SU-DHL-6 (cell line): ENCODE results near the gene ZNF775.

Source experiments
- H2AFZ ChIP-seq: fragments of 200-600 bp; sonication (generic); 2 replicates; pipeline ENCODE4 v1.6.1; 2014; ENCODE audit warnings: low read depth, mild to moderate bottlenecking, moderate library complexity, mixed read lengths, antibody characterized with exemption, low read length; ENCODE audit not compliant: severe bottlenecking
- H3F3A ChIP-seq: fragments of 200-600 bp; shearing (Covaris generic); 2 replicates; pipeline ENCODE4 v1.6.0; 2016; ENCODE audit warnings: antibody characterized with exemption, mild to moderate bottlenecking; ENCODE audit not compliant: insufficient read depth
- H3K27ac ChIP-seq: fragments of 200-600 bp; sonication (generic); 2 replicates; pipeline ENCODE4 v1.5.1; 2016; ENCODE audit warnings: low read depth, mild to moderate bottlenecking, low read length, moderate library complexity, mixed read lengths
- H3K27me3 ChIP-seq: fragments of 200-600 bp; sonication (generic), shearing (Covaris generic); 2 replicates; pipeline ENCODE4 v1.6.0; 2014; ENCODE audit warnings: mild to moderate bottlenecking, low read length
- H3K36me3 ChIP-seq: fragments of 200-600 bp; sonication (generic); 2 replicates; pipeline ENCODE4 v1.6.1; 2014; ENCODE audit warnings: mild to moderate bottlenecking, low read length, mixed read lengths
- H3K4me2 ChIP-seq: fragments of 300-600, 200-600 bp; shearing (Covaris generic), sonication (generic); 2 replicates; pipeline ENCODE4 v1.6.0; 2014; ENCODE audit warnings: low read length, low read depth, mild to moderate bottlenecking; ENCODE audit not compliant: poor library complexity, severe bottlenecking
- H3K4me3 ChIP-seq: fragments of 200-600 bp; sonication (generic); 2 replicates; pipeline ENCODE4 v1.5.1; 2014; ENCODE audit warnings: antibody characterized with exemption, low read length, mild to moderate bottlenecking, mixed read lengths; ENCODE audit not compliant: insufficient read depth, poor library complexity, severe bottlenecking
- H3K79me2 ChIP-seq: fragments of 200-600 bp; sonication (generic); 2 replicates; pipeline ENCODE4 v1.6.1; 2014; ENCODE audit warnings: mild to moderate bottlenecking, low read length, moderate library complexity; ENCODE audit not compliant: insufficient read depth
- H3K9ac ChIP-seq: fragments of 200-600 bp; sonication (generic); 2 replicates; pipeline ENCODE4 v1.7.0; 2014; ENCODE audit warnings: mild to moderate bottlenecking, low read length
- H3K9me2 ChIP-seq: fragments of 200-600 bp; sonication (generic); replicated peaks from 2 replicates; pipeline ENCODE4 v1.6.1; 2014; ENCODE audit warnings: low read length; ENCODE audit not compliant: insufficient read depth
- H3K9me3 ChIP-seq: fragments of 200-600 bp; sonication (generic); 2 replicates; pipeline ENCODE4 v1.6.1; 2014; ENCODE audit warnings: low read length, mixed read lengths; ENCODE audit not compliant: insufficient read depth
- H4K20me1 ChIP-seq: fragments of 200-600 bp; sonication (generic); 2 replicates; pipeline ENCODE4 v1.6.1; 2014; ENCODE audit warnings: low read depth, mild to moderate bottlenecking, antibody characterized with exemption, low read length, moderate library complexity, mixed read lengths
- EZH2phosphoT487 ChIP-seq: fragments of 200-600 bp; sonication (generic), shearing (Covaris generic); conservative IDR thresholded peaks from 2 replicates; pipeline ENCODE4 v1.6.1; 2018; ENCODE audit warnings: mild to moderate bottlenecking, antibody characterized with exemption, low read length, moderate library complexity, mixed read lengths
- TF ChIP-seq, protein P1 (sequence below): fragments of 200-600 bp; sonication (generic); IDR thresholded peaks from one replicate; pipeline ENCODE4 v1.5.1; 2017; ENCODE audit warnings: antibody characterized with exemption, mild to moderate bottlenecking, low read length, moderate library complexity; ENCODE audit not compliant: insufficient read depth, poor library complexity, severe bottlenecking

The ZNF775 gene

GRCh38 chr7:150370612-150371071 lies 8.5 kb upstream of the ZNF775 start:
- Histone ChIP-seq H3K9me2 (no peaks in the 10 kb centered on the region), H3K9me3 (no peaks in the 10 kb centered on the region), H4K20me1 (no peaks in the 10 kb centered on the region), H3K27me3 (no peaks in the 10 kb centered on the region), H3F3A (peaks cover 11% of the 10 kb centered on the region; the same call in 1 of the 2 replicates), H3K9ac (no peak overlapping the region), H2AFZ (no peak overlapping the region), H3K79me2 (no peaks in the 10 kb centered on the region), H3K4me3 (no peak overlapping the region), H3K36me3 (no peaks in the 10 kb centered on the region), H3K27ac (no peak overlapping the region), H3K4me2 (no peak overlapping the region)
- TF ChIP-seq, protein P1, sequence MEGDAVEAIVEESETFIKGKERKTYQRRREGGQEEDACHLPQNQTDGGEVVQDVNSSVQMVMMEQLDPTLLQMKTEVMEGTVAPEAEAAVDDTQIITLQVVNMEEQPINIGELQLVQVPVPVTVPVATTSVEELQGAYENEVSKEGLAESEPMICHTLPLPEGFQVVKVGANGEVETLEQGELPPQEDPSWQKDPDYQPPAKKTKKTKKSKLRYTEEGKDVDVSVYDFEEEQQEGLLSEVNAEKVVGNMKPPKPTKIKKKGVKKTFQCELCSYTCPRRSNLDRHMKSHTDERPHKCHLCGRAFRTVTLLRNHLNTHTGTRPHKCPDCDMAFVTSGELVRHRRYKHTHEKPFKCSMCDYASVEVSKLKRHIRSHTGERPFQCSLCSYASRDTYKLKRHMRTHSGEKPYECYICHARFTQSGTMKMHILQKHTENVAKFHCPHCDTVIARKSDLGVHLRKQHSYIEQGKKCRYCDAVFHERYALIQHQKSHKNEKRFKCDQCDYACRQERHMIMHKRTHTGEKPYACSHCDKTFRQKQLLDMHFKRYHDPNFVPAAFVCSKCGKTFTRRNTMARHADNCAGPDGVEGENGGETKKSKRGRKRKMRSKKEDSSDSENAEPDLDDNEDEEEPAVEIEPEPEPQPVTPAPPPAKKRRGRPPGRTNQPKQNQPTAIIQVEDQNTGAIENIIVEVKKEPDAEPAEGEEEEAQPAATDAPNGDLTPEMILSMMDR, result no peak
- TF ChIP-seq EZH2phosphoT487, result no peak

- Histone ChIP-seq H3K9ac (no peak overlapping the region), H3K27ac (no peak overlapping the region), H3K79me2 (no peaks in the 10 kb centered on the region)
Observed at GRCh38 chr7:150371131-150371995, 7.8 kb upstream of the ZNF775 start.

GRCh38 chr7:150371996-150372270 lies 7.2 kb upstream of the ZNF775 start:
- H3K79me2 ChIP-seq, result no peaks in the 10 kb centered on the region
- no peaks in the 10 kb centered on the region for H3K9me2 ChIP-seq
- TF ChIP-seq, protein P1, result no peak
- TF ChIP-seq EZH2phosphoT487, result no peak
- no peak overlapping the region for H3K27ac ChIP-seq
- no peak overlapping the region for H3K9ac ChIP-seq
- no peaks in the 10 kb centered on the region for H3K36me3 ChIP-seq
- peaks cover 19% of the 10 kb centered on the region; the same call in 1 of the 2 replicates for H3F3A ChIP-seq
- H3K27me3 ChIP-seq, result no peaks in the 10 kb centered on the region
- no peaks in the 10 kb centered on the region for H3K9me3 ChIP-seq
- H2AFZ ChIP-seq, result no peak overlapping the region
- no peak overlapping the region for H3K4me2 ChIP-seq
- H3K4me3 ChIP-seq, result no peak overlapping the region
- H4K20me1 ChIP-seq, result no peaks in the 10 kb centered on the region

More at GRCh38 chr7:150371131-150371995, 7.8 kb upstream of the ZNF775 start:
- H3K4me2 ChIP-seq, result no peak overlapping the region
- H3K9me2 ChIP-seq, result no peaks in the 10 kb centered on the region
- H3F3A ChIP-seq, result peaks cover 18% of the 10 kb centered on the region; the same call in 1 of the 2 replicates
- H3K4me3 ChIP-seq, result no peak overlapping the region
- no peak overlapping the region for H2AFZ ChIP-seq
- no peaks in the 10 kb centered on the region for H4K20me1 ChIP-seq
- no peaks in the 10 kb centered on the region for H3K36me3 ChIP-seq
- H3K27me3 ChIP-seq, result no peaks in the 10 kb centered on the region
- no peaks in the 10 kb centered on the region for H3K9me3 ChIP-seq
- TF ChIP-seq EZH2phosphoT487, result no peak
- TF ChIP-seq, protein P1, result no peak
